Activated CD4-positive, alpha-beta T cell treated with anti-CD3 and anti-CD28 coated beads, Interleukin-2, amount 10 ng/mL, durations not matched to agents 7 days and 5 days (primary cell): ENCODE measurements around the gene TLE6. TPM values are rescaled to one million over a fixed set of nuclear protein-coding genes. Genes with fewer than 3 reads are reported as not detected.
"Not testable (repeated sequence)": the region's sequence is repeated elsewhere in the genome, so short reads cannot be mapped to it uniquely, and the experiment has no call there.

Source experiments
- CTCF ChIA-PET: fragments of 350-600 bp; sonication (Branson Sonifier 250); formaldehyde crosslinking; loops from one replicate; lab custom pipeline; 2021; ENCODE audit warnings: antibody characterized with exemption; lab: Charles Lee
- POLR2A ChIA-PET: fragments of 350-600 bp; sonication (Branson Sonifier 250); formaldehyde crosslinking; loops from one replicate; lab custom pipeline; 2021; ENCODE audit warnings: antibody characterized with exemption; lab: Charles Lee
- DNase-seq: peaks from one replicate; pipeline ENCODE4 v3.0.0-alpha.2; 2020
- H3K27ac Mint-ChIP-seq: one replicate; pipeline ENCODE4 v1.8.0; 2021; ENCODE audit warnings: mild to moderate bottlenecking, moderate library complexity, mixed read lengths
- H3K27me3 Mint-ChIP-seq: one replicate; pipeline ENCODE4 v1.8.0; 2021; ENCODE audit warnings: mixed read lengths
- H3K36me3 Mint-ChIP-seq: one replicate; pipeline ENCODE4 v1.8.0; 2021; ENCODE audit warnings: low read depth, mixed read lengths
- H3K4me1 Mint-ChIP-seq: one replicate; pipeline ENCODE4 v1.8.0; 2021; ENCODE audit warnings: mixed read lengths
- H3K4me3 Mint-ChIP-seq: one replicate; pipeline ENCODE4 v1.8.0; 2021; ENCODE audit warnings: mild to moderate bottlenecking, moderate library complexity, mixed read lengths
- H3K9me3 Mint-ChIP-seq: one replicate; pipeline ENCODE4 v1.8.0; 2021; ENCODE audit warnings: mixed read lengths
- total RNA-seq, 2 experiments: library from RNA; stranded (reverse); gene quantifications; one replicate each; pipeline ENCODE4 v1.2.3, GENCODE V29; 2021

The TLE6 gene
- total RNA-seq, 2 experiments from 2014 or later: 1.2 to 1.6 TPM

GRCh38 chr19:2960120-2960519 lies 17.2 kb upstream of the TLE6 start:
- ChIA-PET CTCF (interaction anchor here (0.6 to 3.6 kb wide), 8 partner anchors 9 to 859 kb away, joined by 3 to 15 read pairs (median 6); no protein-coding TSS in a partner anchor), POLR2A (no interaction called here)
- no peak for DNase-seq
- no peak overlapping the region for H3K27ac Mint-ChIP-seq
- no peaks in the 10 kb centered on the region for H3K27me3 Mint-ChIP-seq
- no peaks in the 10 kb centered on the region for H3K9me3 Mint-ChIP-seq
- H3K4me3 Mint-ChIP-seq: no peak overlapping the region
- peaks cover 5% of the 10 kb centered on the region for H3K4me1 Mint-ChIP-seq
- no peaks in the 10 kb centered on the region for H3K36me3 Mint-ChIP-seq

GRCh38 chr19:2962018-2962670 lies 15.2 kb upstream of the TLE6 start:
- Mint-ChIP-seq H3K36me3 (no peaks in the 10 kb centered on the region), H3K9me3 (no peaks in the 10 kb centered on the region), H3K27ac (peak overlapping the region; percentile 78), H3K4me1 (peaks cover 5% of the 10 kb centered on the region), H3K27me3 (no peaks in the 10 kb centered on the region), H3K4me3 (peak overlapping the region; percentile 56)
- POLR2A ChIA-PET: no interaction called here
- CTCF ChIA-PET: interaction anchor here (0.6 to 3.8 kb wide), 14 partner anchors 11 to 552 kb away, joined by 3 to 33 read pairs (median 4); partner anchors contain the start of gene TLE6
- peak; percentile 78 for DNase-seq

GRCh38 chr19:2963122-2963521 lies 14.2 kb upstream of the TLE6 start:
- CTCF ChIA-PET: interaction anchor here (1.1 to 3.8 kb wide), 6 partner anchors 11 to 141 kb away, joined by 3 to 33 read pairs (median 6); no protein-coding TSS in a partner anchor
- no peak for DNase-seq
- Mint-ChIP-seq H3K4me1 (peaks cover 5% of the 10 kb centered on the region), H3K27ac (no peak overlapping the region), H3K9me3 (no peaks in the 10 kb centered on the region), H3K27me3 (no peaks in the 10 kb centered on the region), H3K4me3 (no peak overlapping the region), H3K36me3 (no peaks in the 10 kb centered on the region)
- POLR2A ChIA-PET: interaction anchor here (0.7 kb wide), 1 partner anchor 73 kb away, joined by 3 read pairs; no protein-coding TSS in a partner anchor

- CTCF ChIA-PET: interaction anchor here (1.4 to 3.8 kb wide), 3 partner anchors 13 to 140 kb away, joined by 3 to 33 read pairs (median 18); no protein-coding TSS in a partner anchor
- POLR2A ChIA-PET: interaction anchor here (0.7 kb wide), 1 partner anchor 72 kb away, joined by 3 read pairs; no protein-coding TSS in a partner anchor
These were observed 13.7 kb upstream of the TLE6 start for GRCh38 chr19:2963631-2964030.

GRCh38 chr19:2964874-2965273 lies 12.5 kb upstream of the TLE6 start:
- H3K27me3 Mint-ChIP-seq: no peaks in the 10 kb centered on the region
- no peak overlapping the region for H3K4me3 Mint-ChIP-seq
- no peak overlapping the region for H3K27ac Mint-ChIP-seq
- no peak for DNase-seq
- H3K36me3 Mint-ChIP-seq: no peaks in the 10 kb centered on the region
- ChIA-PET CTCF (interaction anchor here (0.5 to 3.8 kb wide), 5 partner anchors 9 to 680 kb away, joined by 3 to 33 read pairs (median 5); no protein-coding TSS in a partner anchor), POLR2A (no interaction called here)
- H3K4me1 Mint-ChIP-seq: peaks cover 6% of the 10 kb centered on the region
- H3K9me3 Mint-ChIP-seq: no peaks in the 10 kb centered on the region

More at GRCh38 chr19:2963631-2964030, 13.7 kb upstream of the TLE6 start:
- not testable (repeated sequence) for H3K4me1 Mint-ChIP-seq, DNase-seq, H3K27me3 Mint-ChIP-seq, H3K9me3 Mint-ChIP-seq, H3K36me3 Mint-ChIP-seq, H3K27ac Mint-ChIP-seq, H3K4me3 Mint-ChIP-seq

GRCh38 chr19:2967972-2968371 lies 9.4 kb upstream of the TLE6 start:
- H3K27ac Mint-ChIP-seq: no peak overlapping the region
- peaks cover 2% of the 10 kb centered on the region for H3K4me1 Mint-ChIP-seq
- H3K36me3 Mint-ChIP-seq: no peaks in the 10 kb centered on the region
- ChIA-PET CTCF (no interaction called here), POLR2A (no interaction called here)
- no peaks in the 10 kb centered on the region for H3K27me3 Mint-ChIP-seq
- no peak for DNase-seq
- H3K4me3 Mint-ChIP-seq: no peak overlapping the region
- no peaks in the 10 kb centered on the region for H3K9me3 Mint-ChIP-seq

- Mint-ChIP-seq H3K9me3 (no peaks in the 10 kb centered on the region), H3K36me3 (no peaks in the 10 kb centered on the region), H3K27me3 (no peaks in the 10 kb centered on the region), H3K27ac (no peak overlapping the region), H3K4me3 (no peak overlapping the region), H3K4me1 (peaks cover 2% of the 10 kb centered on the region)
- ChIA-PET CTCF (no interaction called here), POLR2A (no interaction called here)
- DNase-seq: no peak
These were observed 8.3 kb upstream of the TLE6 start for GRCh38 chr19:2969104-2969504.

GRCh38 chr19:2970201-2970835 lies 7.0 kb upstream of the TLE6 start:
- POLR2A ChIA-PET: no interaction called here

GRCh38 chr19:2973229-2973628 lies 4.1 kb upstream of the TLE6 start:
- no peak overlapping the region for H3K4me3 Mint-ChIP-seq
- H3K27me3 Mint-ChIP-seq: peaks cover 7% of the 10 kb centered on the region
- no peaks in the 10 kb centered on the region for H3K36me3 Mint-ChIP-seq
- ChIA-PET CTCF (interaction anchor here (0.9 to 1.6 kb wide), 3 partner anchors 10 to 174 kb away, joined by 3 to 4 read pairs (median 3); no protein-coding TSS in a partner anchor), POLR2A (no interaction called here)
- no peak for DNase-seq
- peaks cover 22% of the 10 kb centered on the region for H3K4me1 Mint-ChIP-seq
- no peaks in the 10 kb centered on the region for H3K9me3 Mint-ChIP-seq
- H3K27ac Mint-ChIP-seq: no peak overlapping the region

More at GRCh38 chr19:2970201-2970835, 7.0 kb upstream of the TLE6 start:
- no peak for DNase-seq
- Mint-ChIP-seq H3K4me3 (no peak overlapping the region), H3K27me3 (peaks cover 7% of the 10 kb centered on the region), H3K27ac (no peak overlapping the region), H3K9me3 (no peaks in the 10 kb centered on the region), H3K4me1 (peaks cover 8% of the 10 kb centered on the region), H3K36me3 (no peaks in the 10 kb centered on the region)
- CTCF ChIA-PET: interaction anchor here (1.9 to 2.2 kb wide), 3 partner anchors 11 to 133 kb away, joined by 7 to 8 read pairs (median 7); no protein-coding TSS in a partner anchor

- peaks cover 20% of the 10 kb centered on the region for H3K4me1 Mint-ChIP-seq
- DNase-seq: no peak
- no peak overlapping the region for H3K4me3 Mint-ChIP-seq
- CTCF ChIA-PET: interaction anchor here (0.6 to 1.6 kb wide), 6 partner anchors 9 to 207 kb away, joined by 3 to 5 read pairs (median 3); no protein-coding TSS in a partner anchor
- no peaks in the 10 kb centered on the region for H3K36me3 Mint-ChIP-seq
- peaks cover 7% of the 10 kb centered on the region for H3K27me3 Mint-ChIP-seq
- no peak overlapping the region for H3K27ac Mint-ChIP-seq
- no peaks in the 10 kb centered on the region for H3K9me3 Mint-ChIP-seq
- POLR2A ChIA-PET: no interaction called here
These were observed 2.9 kb upstream of the TLE6 start for GRCh38 chr19:2974342-2975041.

- peaks cover 7% of the 10 kb centered on the region for H3K27me3 Mint-ChIP-seq
- CTCF ChIA-PET: interaction anchor here (0.6 to 2.3 kb wide), 6 partner anchors 9 to 178 kb away, joined by 3 to 9 read pairs (median 4); no protein-coding TSS in a partner anchor
- H3K4me3 Mint-ChIP-seq: peak overlapping the region; percentile 93
- no peak for DNase-seq
- no peaks in the 10 kb centered on the region for H3K9me3 Mint-ChIP-seq
- H3K36me3 Mint-ChIP-seq: no peaks in the 10 kb centered on the region
- POLR2A ChIA-PET: interaction anchor here (0.6 kb wide), 1 partner anchor 95 kb away, joined by 3 read pairs; no protein-coding TSS in a partner anchor
- peak overlapping the region; percentile 94 for H3K27ac Mint-ChIP-seq
- H3K4me1 Mint-ChIP-seq: peaks cover 20% of the 10 kb centered on the region
These were observed 759 bp upstream of the TLE6 start for GRCh38 chr19:2976609-2977000.

GRCh38 chr19:2977746-2978138 lies 378 bp downstream of the TLE6 start:
- Mint-ChIP-seq H3K9me3 (no peaks in the 10 kb centered on the region), H3K27me3 (peaks cover 12% of the 10 kb centered on the region), H3K27ac (no peak overlapping the region), H3K4me1 (peaks cover 20% of the 10 kb centered on the region), H3K36me3 (no peaks in the 10 kb centered on the region), H3K4me3 (peak overlapping the region; percentile 93)
- DNase-seq: no peak
- ChIA-PET POLR2A (interaction anchor here (0.8 kb wide), 1 partner anchor 58 kb away, joined by 3 read pairs; no protein-coding TSS in a partner anchor), CTCF (interaction anchor here (1.2 to 2.3 kb wide), 4 partner anchors 8 to 126 kb away, joined by 4 to 9 read pairs (median 6); no protein-coding TSS in a partner anchor)
